HG03159 (cell line): Measurements from ENCODE around the gene NAE1.
"Not testable (repeated sequence)": the region's sequence is repeated elsewhere in the genome, so short reads cannot be mapped to it uniquely, and the experiment has no call there.

Source experiments
- ATAC-seq: cut with Tn5 transposase; IDR thresholded peaks from one replicate; pipeline ENCODE4 v1.9.1; 2021; ENCODE audit warnings: mild to moderate bottlenecking, moderate library complexity; ENCODE audit not compliant: unreplicated experiment

The NAE1 gene

DNA sequence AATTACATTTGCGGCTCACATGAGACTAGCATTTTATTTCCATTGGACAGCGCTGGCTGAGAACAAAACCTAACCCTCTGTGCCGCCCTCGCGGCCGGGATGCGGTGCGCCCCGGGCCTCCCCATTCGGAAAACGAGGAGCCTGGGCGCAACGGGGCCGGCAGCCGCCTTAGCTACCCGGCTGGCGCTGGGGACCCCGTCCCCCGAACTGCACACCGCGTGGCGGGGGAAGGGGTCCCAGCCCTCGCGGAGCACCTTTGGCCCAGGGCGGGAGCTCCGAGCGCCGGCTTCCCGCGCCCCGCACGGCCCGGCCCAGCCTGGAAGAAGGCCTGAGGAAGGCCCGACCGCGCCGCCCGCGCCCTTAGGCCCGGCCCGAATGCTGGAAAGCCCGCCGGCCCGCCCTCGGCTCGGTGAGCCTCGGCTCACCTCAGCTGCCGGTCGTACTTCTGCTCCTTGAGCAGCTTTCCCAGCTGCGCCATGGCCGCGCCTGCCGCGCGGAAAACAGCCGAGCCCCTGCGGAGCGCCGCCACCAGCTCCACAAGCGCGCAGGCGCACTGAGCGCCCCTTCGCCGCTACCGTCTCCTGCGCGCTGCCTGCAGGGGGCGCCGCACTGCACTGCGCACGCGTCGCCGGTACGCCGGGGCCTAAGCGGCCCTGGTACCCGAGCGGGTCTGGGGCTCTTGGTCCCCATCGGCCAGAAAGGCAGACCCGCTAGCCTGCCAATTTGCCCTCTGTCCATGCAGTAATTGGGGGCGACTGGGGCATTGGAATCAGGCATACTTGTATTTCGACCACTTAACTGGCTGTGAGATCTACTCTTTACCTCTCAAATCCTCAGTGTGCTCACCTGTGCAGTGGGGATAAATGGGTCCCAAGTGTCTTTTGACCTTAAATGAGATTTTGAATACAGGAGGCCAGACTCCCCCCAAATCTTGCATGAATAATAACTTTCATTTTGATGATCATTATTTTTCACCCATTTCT, at the start of gene NAE1:
NAE1 (minus strand) TSS at position 555 of the 983 bp plus-strand sequence; CDS start at position 478, 77 bp downstream.
- peak; percentile 90 for ATAC-seq

DNA sequence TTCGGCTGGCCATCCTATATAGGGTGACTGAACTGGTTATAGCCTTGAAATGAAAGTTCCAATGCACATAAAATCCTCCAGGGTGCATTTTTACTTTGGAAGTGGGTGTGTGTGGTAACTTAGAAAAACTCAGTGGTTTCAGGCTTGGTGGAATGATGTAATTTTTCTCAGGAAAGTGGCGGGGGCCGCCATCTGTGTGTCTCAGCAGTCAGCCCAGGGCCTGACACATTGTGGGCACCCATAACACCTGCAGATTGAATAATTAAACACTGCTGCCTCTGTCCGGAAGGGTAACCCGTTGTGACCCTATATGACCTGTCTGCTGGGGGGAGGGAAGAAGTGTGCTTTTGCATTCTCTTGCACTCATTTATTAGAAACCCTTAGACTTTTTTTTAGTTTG, 47.3 kb upstream of the NAE1 start:
- no peak for ATAC-seq

DNA sequence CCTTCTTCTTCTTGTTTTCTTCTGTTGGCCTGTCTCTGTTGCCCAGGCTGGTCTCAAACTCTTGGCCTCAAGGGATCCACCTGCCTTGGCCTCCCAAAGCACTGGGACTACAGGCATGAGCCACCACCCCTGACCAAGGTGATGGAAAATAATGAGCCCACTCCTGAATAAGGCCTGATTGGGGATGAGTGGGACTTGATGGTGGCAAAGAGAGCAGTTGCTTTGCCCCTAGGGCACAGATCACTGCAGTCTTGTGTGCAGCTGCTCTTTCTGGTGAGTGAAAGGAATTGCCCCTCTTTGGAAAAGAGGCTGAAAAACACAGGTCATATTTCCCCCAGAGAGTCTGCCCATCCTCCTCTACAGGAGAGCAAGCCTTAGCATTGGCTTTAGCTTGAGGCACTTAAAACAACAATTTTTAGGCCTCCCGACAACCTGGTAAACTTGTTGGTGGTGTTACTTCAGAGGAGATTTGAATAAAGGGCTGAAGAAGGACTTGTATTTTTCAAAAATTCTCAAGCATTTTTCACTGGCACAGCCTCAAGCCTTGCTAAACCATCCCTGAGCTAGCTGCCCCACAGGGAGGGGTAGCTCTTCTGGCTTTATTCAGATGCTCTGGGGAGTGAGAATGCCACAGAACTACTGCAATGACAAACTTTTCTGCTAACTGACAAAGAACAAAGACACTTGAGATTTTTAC, 43.5 kb upstream of the NAE1 start:
- no peak for ATAC-seq

DNA sequence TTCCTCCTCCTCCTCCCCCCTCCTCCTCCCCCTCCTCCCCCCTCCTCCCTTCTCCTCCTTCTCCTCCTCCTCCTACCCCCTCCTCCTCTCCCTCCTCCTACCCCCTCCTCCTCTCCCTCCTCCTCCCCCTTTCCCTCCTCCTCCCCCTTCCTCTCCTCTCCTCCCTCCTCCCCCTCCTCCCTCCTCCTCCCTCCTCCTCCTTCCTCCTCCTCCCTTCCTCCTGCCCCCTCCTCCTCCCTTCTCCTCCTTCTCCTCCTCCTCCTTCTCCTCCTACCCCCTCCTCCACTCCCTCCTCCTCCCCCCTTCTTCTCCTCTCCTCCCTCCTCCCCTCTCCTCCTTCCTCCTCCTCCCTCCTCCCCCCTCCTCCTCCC, 42.9 kb upstream of the NAE1 start:
- no peak for ATAC-seq

DNA sequence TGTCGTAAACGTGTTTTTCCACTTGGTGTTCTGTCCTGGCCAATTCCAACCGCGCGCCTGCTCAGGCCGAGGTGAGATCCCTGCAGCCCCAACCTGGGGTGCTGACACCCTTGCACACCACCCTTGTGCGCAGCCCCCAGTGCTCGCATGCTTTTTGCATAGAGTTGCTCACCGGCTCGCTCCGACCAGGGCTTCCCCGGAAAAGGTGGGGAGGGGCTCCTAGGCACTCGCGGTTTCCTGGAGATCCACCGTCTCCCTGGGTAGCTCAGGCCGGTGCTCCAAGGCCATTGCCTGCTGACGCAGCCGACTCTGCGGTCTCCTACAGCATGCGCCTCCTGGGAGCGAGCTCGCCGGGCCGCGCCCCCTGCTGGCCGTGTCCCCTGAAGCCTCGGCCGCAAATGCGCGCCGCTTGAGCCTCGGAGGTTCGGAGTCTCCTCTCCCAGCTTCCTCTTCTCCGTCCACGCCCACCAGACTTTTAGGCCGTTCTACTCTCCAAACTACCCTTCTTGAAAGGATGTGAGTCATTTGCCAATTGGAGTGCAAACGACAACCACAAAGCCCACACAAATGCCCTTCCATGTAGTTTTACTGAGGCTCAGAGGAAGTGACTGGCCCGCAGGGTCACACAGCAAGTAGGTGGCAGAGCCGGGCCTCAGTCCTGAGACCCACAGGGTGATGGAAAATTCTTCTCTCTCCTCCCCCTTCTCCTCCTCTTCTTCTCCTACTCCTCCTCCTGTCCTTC, 42.3 kb upstream of the NAE1 start:
- peak; percentile 69 for ATAC-seq

DNA sequence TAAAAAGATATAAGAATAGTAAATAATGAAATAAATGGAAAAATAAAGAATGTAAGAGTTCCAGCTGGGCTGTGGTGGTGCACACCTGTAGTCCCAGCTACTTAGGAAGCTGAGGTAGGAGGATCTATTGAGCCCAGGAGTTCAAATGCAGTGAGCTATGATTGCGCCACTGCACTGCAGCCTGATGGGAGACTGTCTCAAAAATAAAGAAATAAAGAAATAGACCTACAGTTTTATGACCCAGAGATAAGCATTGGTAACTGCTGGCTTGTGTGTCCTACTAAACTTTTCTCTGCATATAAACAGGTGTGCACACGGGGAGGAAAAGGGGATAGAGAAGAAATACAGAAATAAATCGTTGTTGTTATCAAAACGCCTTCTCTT, 41.8 kb upstream of the NAE1 start:
- no peak for ATAC-seq

DNA sequence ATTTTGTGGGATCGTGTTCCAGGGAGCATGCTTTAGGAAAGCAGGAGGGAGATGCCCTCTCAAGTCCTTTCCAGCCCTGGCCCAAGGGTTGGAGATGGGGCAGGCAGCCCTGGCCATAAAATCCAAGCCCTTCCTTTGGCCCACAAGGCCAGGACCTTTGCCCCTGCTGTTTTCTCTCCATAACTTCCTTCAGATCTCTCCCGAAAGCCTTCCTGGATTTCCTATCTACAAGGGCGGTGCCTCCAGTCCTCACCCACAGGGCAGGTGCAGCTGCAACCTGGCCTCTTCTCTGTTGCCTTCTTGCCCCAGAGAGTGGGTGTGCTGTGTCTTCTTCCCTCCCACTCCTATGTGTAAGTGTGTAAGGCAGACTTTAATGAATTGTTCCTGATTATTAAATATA, 41.1 kb upstream of the NAE1 start:
- ATAC-seq: no peak

DNA sequence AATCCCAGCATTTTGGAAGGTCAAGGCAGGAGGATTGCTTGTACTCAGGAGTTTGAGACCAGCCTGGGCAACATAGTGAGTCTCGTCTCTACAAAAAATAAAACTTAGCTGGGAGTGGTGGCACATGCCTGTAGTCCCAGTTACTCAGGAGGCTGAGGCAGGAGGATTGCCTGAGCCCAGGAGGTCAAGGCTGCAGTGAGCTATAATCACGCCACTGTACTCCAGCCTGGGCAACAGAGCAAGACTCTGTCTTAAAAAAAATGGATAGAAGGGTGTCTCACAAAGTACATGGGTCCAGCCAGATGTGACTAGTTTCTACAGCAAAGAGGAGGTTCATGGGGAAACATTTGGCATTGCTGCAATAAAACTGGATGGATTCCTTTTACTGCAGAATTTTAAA, 40.6 kb upstream of the NAE1 start:
- ATAC-seq: not testable (repeated sequence)

DNA sequence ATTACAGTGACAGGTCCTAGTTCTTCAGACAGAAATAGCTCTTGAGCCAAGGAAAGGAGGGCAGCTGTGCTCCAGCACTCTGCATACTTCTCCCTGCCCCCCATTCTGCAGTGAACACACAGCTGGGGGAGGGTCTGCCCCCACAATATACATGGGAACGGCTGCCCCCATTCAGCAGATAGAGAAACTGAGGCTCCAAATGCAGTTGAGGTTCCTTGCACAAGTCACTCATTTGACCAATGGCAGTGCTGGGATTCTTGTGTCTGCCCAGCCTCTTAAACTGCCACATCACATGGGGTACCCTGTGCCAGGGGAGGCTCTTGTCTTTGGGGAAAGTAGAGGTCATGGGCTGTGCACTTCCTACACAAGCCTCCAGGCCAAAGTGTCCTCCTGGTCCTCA, 38.6 kb upstream of the NAE1 start:
- ATAC-seq: no peak

DNA sequence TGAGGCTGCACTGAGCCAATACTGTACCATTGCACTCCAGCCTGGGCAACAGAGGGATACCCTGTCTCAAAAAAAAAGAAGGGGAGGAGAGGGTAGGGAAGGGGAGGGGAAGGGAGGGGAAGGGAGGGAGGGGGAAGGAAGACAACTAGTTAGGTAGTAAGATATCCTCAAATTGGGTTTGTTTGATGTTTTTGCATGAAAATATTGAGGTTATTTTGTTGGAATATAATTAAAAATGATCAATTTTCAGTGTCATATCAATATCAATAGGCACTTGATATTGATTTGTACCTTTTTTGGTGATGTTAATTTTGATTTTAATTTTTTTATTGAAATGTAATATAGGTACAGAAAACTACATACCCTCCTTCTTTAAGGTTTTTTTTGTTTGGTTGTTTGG, 32.9 kb upstream of the NAE1 start:
- ATAC-seq: no peak

DNA sequence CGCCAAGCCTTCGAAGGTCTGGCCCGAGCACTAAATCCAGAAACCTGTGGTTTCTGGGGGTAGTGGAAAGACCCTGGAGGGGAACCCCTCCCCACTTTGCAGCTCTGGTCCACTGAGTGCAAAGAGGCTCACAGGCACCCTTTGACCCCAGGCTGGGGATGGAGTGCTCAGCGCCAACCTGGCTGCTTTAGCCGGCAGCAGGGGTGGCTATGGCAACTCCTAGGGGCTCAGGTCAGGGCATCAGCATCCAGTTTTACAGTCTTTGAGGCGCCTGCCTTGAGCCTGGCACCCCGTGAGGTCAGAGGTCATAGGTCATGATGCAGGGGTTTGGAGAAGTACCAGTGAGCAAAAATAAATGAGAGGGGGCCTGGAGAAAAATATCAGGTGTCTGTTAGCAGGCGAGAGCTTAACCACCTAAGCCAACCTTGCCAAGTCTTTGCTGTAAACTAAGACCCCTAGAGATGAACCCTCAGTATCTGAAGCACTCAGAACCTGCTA, 31.3 kb upstream of the NAE1 start:
- ATAC-seq: no peak

DNA sequence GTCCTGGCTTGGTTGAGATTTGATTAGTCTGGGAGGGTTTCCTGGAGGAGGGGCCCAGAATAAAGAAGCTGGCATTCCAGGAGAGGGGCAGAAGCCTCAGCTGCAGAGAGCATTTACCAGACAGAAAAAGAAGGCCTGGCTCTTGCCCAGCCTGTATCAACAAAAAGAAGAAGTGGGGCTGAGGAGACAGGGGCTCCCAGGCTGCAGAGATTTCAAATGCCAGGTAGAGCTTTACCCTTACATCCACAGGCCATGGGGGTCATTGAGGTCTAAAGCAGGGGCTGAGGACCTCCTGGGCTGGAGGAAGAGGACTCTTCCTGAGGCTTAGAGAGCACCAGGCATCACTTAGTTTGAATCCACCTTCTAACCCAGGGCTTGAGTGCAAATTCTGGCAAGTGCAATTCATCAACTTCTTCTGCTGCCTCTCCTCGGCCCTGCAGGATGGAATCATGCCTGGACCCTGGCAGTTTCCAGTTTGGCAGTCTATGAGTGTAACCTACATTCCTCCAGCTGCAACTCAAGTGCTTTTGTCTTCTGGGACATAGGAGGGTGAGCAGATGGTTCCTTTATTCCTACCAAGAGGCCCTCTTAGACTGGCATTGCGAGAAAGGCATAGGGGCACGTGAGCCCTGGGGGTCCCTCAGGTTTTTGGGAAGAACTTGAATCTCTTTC, 28.8 kb upstream of the NAE1 start:
- ATAC-seq: no peak

DNA sequence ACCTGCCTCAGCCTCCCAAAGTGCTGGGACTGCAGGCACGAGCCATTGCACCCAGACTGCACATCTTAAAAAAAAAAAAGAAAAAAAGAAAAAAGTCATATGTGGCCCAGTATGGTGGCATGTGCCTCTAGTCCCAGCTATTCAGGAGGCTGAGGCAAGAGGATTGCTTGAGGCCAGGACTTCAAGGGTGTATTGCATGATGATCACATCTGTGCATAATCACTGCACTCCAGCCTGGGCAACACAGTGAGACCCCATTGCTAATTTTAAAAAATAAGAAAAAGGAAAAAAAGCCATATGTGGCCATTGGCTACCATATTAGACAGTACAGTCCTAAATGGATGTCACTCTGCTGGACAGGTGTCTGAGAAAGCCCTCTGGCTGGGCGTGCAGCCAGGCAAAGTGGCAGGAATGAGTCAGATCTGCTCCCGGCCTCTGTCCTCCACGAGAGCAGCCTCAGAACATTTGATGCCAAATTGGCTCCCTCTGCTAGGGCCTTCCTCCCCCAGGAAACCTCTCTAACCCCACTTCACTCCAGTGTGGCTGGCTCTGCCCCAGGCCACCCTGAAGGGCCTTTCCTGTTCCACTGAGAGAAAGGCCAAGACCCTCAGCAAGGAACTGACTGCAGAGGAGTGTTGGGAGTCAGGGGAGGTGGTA, 28.1 kb upstream of the NAE1 start:
- ATAC-seq: no peak

DNA sequence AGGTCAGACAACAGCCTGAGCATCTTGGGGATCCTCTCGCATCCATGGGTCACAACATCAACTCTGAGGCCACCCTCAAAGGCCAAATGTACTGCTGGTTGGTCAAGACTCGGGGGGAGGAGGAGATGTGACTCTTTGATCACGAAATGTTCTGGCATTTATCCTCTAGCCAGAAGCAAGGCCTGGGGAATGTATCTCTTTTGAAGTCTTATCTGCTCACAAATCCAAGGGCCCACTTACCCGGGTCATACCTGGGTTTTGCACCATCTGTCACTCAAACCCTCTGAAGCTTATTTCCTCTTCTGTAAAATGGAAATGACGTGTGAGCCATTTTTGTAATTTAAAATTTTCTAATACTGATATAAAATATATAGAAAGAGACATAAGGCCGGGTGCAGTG, 26.7 kb upstream of the NAE1 start:
- ATAC-seq: no peak

DNA sequence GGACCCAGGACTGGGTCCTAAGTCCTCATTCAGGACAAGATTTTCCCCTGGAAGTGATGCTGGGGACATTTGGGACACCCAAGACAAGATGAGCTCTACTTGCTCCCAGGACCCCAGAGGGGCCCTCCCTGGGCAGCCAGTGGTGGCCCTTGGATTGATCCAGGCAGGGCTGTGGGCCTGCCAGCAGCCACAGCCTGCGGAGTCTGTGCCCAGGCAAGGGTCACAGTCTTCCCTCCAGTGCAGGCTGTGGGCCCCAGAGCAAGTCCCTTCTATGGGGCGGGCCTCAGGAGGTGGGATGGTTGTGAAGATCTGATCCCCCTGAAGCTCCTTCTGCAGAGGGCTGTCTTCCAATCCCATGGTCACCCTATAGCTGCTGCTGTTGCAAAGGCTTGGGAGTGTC, 26.0 kb upstream of the NAE1 start:
- no peak for ATAC-seq

DNA sequence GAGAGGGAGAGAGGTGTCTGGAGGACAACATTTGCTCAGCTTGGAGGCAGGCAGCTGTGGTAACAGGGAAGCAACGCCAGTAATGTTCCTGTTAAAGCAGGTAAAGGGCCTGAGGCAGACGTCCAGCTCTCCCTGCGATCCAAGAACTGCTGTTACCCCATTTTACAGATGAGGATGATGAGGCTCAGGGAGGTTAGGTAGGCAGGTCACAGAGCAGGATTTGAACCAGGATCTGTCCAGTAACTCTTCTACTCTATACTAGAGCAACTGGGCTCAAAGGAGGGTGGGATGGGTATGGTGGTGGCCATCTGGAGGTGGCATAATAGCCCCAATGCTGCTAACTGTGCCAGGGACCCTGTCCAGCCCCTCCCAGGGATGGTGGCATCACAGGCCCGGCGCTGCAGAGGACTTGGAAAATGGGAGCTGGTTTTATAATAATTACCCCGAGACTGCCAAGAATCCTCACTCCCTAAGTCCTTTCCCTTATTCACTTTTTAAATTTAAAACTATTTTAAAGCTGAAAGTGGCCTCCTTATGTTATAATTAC, 25.5 kb upstream of the NAE1 start:
- ATAC-seq: no peak

DNA sequence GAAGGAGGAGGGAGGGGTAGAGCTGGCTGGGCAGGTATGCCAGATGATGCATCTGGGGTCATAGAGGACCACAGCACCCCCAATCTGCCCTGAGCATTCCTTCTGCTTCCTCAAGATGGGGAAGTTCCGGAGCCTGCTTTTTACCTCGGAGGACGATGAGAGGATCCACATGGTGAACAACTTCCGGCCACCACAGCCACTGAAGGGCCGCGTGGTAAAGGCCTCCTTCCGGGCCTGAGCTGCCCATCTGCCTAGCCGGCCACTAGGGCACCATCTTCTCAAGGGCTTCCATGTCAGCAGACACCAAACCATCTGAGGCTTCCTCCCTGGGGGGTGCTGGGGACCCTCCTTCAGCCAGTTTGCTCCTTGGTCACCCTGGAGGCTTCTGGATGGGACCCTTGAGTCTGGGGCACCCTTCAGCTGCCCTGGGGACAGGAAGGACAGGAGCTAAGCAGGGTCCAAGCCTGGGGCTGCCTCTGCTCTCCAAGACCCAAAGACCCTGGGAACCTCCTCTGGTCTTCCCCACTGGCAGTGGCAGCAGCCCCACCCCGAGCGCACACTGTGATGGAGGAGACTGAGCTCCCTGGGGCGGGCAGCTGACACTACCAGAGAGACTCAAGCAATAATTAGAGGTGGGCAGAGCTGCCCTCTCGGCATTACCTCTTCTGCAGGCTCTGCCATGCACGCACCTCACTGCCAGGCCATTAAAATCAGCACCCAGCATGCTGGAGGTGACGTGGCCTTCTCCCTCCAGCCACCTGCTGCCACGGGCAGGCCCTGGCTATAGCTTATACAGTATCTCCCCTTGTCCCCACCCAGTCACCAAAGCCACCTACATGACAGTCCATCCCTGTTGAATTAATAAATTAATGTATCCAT, 22.7 kb upstream of the NAE1 start:
- no peak for ATAC-seq

DNA sequence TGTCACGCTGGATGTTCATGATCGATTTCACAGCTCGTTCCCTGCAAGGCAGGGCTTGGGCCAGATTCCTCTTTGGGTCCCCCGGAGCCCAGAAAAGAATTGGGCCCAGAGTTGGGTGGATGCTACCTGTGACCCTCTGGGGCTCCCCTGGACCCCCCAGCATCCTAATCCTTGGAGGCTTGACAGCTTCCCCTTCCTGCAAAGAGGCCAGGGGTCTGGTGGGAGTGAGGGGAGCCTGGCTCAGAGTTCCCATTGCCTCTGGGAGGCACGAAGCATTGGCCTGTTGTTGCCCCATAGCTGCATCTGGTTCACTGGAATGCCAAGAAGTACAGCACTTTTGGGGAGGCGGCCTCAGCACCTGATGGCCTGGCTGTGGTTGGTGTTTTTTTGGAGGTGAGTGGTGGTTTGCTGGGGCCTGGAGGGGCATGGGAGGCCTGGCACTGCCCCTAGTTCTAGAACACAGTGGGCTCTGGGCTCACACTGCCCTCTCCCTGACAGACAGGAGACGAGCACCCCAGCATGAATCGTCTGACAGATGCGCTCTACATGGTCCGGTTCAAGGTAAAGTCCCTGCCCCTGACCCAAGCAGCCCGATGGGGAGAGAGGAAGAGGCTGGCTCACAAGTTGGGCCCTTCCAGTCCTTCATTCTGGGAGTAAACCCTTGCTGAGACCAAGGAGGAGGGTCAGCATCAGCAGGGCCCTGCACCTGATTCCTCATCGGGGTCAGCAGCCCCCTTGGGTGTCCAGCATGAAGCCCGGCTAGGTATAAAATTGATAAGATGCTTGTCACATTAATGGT, 20.6 kb upstream of the NAE1 start:
- ATAC-seq: no peak
